ENCODE measurements around the gene CATSPERE.

The CATSPERE gene

GRCh38 chr1:244450597-244451538, 10.2 kb upstream of the CATSPERE start:
- Histone ChIP-seq H3K27ac (ENCODE audit: poor library complexity, severe bottlenecking) (peak overlapping the region; percentile 78), H3K4me3 (ENCODE audit: severe bottlenecking) (peak overlapping the region; percentile 82), H3K4me1 (ENCODE audit: insufficient read depth, poor library complexity, severe bottlenecking) (peaks cover 28% of the 10 kb centered on the region), H3K27me3 (ENCODE audit: insufficient read depth, poor library complexity, severe bottlenecking) (no peaks in the 10 kb centered on the region), H3K36me3 (ENCODE audit: low read depth) (peaks cover 33% of the 10 kb centered on the region), H3K9me3 (ENCODE audit: severe bottlenecking) (no peaks in the 10 kb centered on the region)
- no peak for TF ChIP-seq CTCF (IDR thresholded peaks at IDR 0.05; ENCODE audit: poor library complexity, severe bottlenecking)
- ATAC-seq (ENCODE audit: low read depth) (peak; percentile 10; the same call in 2 of the 3 replicates), DNase-seq (ENCODE audit: low spot score) (no peak)

- no peaks in the 10 kb centered on the region for H3K9me3 ChIP-seq (ENCODE audit: severe bottlenecking)
- no peak for ATAC-seq (ENCODE audit: low read depth)
These were observed 9.5 kb upstream of the CATSPERE start, which contains the start of gene ADSS2 for GRCh38 chr1:244451539-244451950. TSS of gene ADSS2 (minus strand) at chr1:244451909. CDS start at chr1:244451817, 92 bp downstream.

GRCh38 chr1:244451951-244452795, 8.9 kb upstream of the CATSPERE start:
- peaks cover 26% of the 10 kb centered on the region for H3K4me1 ChIP-seq (ENCODE audit: insufficient read depth, poor library complexity, severe bottlenecking)
- peak; percentile 96 for DNase-seq (ENCODE audit: low spot score)
- H3K27ac ChIP-seq (ENCODE audit: poor library complexity, severe bottlenecking), result peak overlapping the region; percentile 78
- H3K4me3 ChIP-seq (ENCODE audit: severe bottlenecking), result peak overlapping the region; percentile 82
- H3K27me3 ChIP-seq (ENCODE audit: insufficient read depth, poor library complexity, severe bottlenecking), result no peaks in the 10 kb centered on the region
- peak; percentile 94 for ATAC-seq (ENCODE audit: low read depth)
- no peaks in the 10 kb centered on the region for H3K9me3 ChIP-seq (ENCODE audit: severe bottlenecking)
- H3K36me3 ChIP-seq (ENCODE audit: low read depth), result peaks cover 29% of the 10 kb centered on the region
- peak; percentile 57 for TF ChIP-seq CTCF (IDR thresholded peaks at IDR 0.05; ENCODE audit: poor library complexity, severe bottlenecking)

More at GRCh38 chr1:244451539-244451950, 9.5 kb upstream of the CATSPERE start, which contains the start of gene ADSS2:
- Histone ChIP-seq H3K27me3 (ENCODE audit: insufficient read depth, poor library complexity, severe bottlenecking) (no peaks in the 10 kb centered on the region), H3K36me3 (ENCODE audit: low read depth) (peaks cover 33% of the 10 kb centered on the region), H3K4me1 (ENCODE audit: insufficient read depth, poor library complexity, severe bottlenecking) (peaks cover 26% of the 10 kb centered on the region), H3K27ac (ENCODE audit: poor library complexity, severe bottlenecking) (peak within 1 kb of the TSS; percentile 78), H3K4me3 (ENCODE audit: severe bottlenecking) (peak within 1 kb of the TSS; percentile 82)
- TF ChIP-seq CTCF (IDR thresholded peaks at IDR 0.05; ENCODE audit: poor library complexity, severe bottlenecking), result no peak
- no peak for DNase-seq (ENCODE audit: low spot score)

- Histone ChIP-seq H3K4me3 (ENCODE audit: severe bottlenecking) (no peak overlapping the region), H3K27me3 (ENCODE audit: insufficient read depth, poor library complexity, severe bottlenecking) (no peaks in the 10 kb centered on the region), H3K27ac (ENCODE audit: poor library complexity, severe bottlenecking) (no peak overlapping the region), H3K36me3 (ENCODE audit: low read depth) (peaks cover 7% of the 10 kb centered on the region), H3K9me3 (ENCODE audit: severe bottlenecking) (no peaks in the 10 kb centered on the region), H3K4me1 (ENCODE audit: insufficient read depth, poor library complexity, severe bottlenecking) (peaks cover 16% of the 10 kb centered on the region)
- ATAC-seq (ENCODE audit: low read depth) (no peak), DNase-seq (ENCODE audit: low spot score) (no peak)
- no peak for TF ChIP-seq CTCF (IDR thresholded peaks at IDR 0.05; ENCODE audit: poor library complexity, severe bottlenecking)
These were observed 6.7 kb upstream of the CATSPERE start for GRCh38 chr1:244454412-244454811.

Measured in RWPE2 (cell line).